GM21528 (cell line): ENCODE data around the gene TOP3A.
A peak's percentile ranks its signal among the peaks of the same experiment; 100 is the strongest.

Source experiments
- ATAC-seq: cut with Tn5 transposase; IDR thresholded peaks from one replicate; pipeline ENCODE4 v1.9.1; 2021; ENCODE audit warnings: mild to moderate bottlenecking, moderate library complexity; ENCODE audit not compliant: unreplicated experiment, low FRiP score

The TOP3A gene

DNA sequence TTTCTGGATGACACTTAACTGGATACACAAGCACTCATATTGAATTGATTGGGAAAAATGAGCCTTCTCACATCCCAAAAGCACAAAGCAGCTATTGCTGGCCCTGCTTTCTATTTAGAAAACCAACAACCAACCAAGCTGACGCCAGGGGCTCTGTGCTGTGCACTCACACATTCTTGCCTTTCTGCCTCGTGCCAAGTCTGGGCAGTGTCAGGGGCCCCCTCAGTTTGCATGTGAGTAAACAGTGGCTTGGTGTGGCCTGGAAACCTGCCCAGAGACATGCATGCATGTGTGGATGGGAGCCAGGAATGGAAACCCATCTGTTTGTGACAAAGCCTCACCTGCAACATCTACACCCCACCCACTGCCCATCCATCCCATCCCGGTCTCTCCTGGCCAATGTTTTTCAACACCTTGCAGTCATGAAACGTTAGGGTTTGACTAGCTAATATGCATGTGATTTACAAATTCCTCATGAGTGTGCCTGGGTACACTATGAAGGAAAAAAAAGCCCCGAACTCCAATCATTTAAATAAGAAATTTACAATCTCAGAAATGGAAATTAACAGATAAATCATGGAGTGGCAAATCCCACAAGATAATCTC is 33.9 kb downstream of the TOP3A start:
- ATAC-seq = no peak

DNA sequence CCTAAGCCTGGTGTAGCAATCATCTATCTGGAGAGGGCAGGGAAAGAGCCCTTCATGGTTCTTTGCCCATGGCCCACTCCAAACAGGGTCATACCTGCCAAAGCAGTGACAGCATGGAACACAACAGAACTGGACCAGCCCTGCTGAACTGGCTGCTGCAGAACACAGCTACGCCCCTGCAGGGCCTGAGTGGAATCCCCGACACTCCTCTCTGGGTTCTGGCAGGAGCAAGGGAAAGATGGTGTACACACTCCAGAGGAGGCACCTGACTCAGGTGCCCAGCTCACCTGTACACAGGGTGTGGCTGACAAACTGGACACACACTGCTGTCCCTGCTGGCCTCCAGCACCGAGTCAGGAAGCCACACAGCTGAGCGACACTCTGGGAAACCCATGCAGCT is 34.5 kb downstream of the TOP3A start:
- no peak for ATAC-seq

DNA sequence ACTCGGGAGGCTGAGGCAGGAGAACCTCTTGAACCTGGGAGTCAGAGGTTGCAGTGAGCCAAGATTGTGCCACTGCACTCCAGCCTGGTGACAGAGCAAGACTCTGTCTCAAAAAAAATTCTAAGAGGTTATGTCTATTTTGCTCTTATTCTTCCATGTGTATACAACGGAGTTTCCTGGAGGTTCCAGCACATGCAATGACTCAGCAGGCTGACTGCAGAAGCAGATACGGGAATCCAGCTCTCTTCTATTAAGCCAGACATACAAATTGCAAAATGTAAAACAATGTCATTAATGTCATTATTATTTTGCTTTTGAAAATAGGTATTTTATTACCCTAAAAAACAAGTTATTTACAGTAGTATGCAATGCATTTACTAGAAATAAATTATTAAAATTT is 35.9 kb downstream of the TOP3A start:
- no peak for ATAC-seq

DNA sequence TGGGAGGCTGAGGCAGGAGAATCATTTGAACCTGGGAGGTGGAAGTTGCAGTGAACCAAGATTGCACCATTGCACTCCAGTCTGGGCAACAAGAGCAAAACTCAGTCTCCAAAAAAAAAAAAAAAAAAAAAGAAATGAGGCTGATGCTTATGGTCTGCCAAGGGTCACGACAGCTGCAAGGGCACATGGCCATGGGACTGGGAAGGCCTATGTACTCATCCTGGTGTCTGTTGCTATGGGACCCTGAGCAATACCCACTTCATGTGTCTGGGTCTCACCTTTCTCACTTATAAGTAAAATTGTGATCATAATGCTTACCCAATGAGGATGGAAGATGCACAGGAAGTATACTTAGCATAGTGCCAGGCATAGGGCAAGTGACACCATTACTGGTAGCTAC is 37.7 kb downstream of the TOP3A start:
- no peak for ATAC-seq

DNA sequence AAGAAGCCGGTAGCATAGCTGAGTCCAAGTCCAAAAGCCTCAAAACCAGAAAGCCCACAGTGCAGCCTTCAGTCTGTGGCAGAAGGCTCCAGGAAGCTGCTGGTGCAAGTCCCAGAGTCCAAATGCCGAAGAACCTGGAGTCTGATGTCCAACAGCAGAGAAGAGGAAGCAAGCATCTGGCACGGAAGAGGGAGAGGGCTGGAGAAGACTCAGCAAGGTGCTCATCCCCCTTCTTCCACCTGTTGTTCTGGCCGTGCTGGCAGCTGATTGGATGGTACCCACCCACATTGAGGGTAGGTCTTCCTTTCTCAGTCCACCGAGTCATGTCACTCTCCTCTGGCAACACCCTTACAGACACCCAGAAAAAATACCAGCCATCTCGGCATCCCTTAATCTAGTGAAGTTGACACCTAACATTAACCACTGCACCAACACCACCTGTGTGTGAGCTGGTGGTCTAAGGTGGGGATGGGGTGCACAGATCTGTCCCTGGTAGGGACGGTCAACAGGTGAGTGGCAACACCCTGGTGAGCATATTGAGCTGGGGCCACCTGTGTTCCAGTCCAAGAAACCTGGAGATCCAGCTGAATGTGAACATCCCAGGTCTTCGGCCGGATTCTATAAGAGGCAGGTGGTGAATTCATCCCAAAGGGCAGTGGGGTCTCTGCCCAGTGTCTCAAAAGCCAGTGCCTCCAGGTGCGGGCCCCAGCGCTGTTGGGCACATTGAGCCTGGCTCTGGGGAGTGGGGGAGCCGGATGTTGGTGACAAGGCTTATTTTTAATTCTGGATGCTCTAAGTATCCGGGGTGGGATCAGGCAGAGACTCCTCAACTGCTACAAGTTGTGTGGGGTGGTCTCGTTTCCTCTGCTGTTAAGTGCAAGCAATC is 44.5 kb downstream of the TOP3A start:
- ATAC-seq = no peak

DNA sequence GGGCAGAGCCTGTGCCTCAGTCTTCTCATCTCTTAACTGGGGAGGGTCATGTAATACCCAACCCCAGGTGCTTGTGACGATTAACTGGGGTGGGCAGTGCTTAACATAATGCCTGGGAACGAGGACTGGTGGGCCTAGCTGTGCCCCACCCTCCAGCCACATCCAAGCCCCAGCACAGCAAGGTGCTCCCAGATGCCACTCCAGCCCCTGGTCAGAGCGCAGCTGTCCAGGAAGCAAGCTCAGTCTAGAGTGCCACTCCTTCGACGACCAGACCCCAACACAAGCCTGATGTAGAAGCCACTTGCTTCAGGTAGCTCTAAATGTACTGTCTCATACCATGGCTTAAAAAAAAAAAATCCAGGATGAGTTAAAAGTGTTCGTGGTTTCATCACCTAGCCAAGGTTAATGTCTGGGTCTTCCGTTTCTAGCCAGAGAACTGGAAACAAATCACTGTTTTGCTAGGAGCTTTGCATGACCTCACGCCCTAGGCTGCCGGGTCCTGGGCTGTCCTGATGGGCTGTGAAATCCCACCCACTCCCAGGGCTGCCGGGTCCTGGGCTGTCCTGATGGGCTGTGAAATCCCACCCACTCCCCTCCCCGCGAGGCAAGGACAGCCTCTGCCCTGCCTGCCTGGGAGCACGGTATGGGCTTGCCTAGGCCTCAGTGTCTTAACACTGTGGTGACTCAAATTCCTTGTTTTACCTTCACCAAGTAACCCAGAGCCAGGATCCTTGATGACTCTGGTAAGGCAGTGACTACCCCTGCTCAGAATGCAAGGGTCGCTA is 46.7 kb downstream of the TOP3A start:
- ATAC-seq = no peak

DNA sequence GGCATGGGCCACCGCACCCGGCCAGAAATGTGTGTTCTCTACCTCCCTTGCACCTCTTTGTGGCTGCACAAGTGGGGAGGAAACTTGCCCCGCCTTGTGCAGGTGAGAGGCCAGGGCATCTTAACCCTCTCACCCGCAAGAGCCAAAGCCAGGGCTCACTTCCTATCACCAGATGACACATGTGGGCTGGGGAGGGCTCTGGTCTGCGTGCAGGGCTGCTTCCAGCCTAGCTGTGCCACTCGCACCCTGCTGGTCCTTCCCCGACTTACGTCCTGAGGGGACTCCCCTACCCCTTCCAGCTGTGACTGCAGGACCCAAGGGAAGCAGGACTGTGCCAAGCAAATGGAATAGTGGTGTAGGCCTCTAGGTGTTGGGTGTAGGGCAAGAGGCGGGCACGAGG is 47.4 kb downstream of the TOP3A start:
- ATAC-seq = no peak

DNA sequence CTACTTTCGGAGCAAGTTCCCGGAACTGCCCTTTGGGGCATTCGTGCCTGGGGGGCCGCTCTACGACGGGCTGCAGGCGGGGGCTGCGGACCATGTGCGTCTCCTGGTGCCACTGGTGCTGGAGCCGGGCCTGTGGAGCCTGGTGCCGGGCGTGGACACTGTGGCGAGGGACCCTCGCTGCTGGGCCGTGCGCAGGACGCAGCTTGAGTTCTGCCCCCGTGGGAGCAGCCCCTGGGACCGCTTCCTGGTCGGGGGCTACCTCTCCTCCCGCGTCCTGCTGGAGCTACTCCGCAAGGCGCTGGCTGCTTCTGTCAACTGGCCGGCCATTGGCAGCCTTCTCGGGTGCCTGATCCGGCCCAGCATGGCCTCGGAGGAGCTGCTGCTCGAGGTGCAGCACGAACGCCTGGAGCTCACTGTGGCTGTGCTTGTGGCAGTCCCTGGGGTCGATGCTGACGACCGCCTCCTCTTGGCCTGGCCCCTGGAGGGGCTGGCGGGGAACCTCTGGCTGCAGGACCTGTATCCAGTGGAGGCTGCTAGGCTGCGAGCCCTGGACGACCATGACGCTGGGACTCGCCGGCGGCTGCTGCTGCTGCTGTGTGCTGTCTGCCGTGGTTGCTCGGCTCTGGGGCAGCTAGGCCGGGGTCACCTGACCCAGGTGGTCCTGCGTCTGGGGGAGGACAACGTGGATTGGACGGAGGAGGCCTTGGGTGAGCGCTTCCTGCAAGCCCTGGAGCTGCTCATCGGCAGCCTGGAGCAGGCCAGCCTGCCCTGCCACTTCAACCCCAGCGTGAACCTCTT is 50.7 kb downstream of the TOP3A start:
- no peak for ATAC-seq

DNA sequence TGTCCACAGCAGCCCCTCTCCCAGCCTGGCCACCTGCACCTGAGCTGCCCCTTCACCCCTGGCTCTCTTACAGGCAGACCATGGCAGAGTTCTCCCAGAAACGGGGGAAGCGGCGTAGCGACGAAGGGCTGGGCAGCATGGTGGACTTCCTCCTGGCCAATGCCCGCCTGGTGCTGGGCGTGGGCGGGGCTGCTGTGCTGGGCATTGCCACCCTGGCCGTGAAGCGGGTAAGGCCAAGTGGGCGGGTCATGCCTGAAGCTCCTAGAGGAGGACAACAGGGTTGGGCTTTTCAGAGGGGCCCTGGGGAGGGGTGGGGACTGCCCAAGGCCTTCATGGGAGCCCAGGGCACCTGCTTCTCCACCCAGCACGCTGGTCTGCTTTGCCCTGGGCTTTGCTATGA is 52.2 kb downstream of the TOP3A start:
- no peak for ATAC-seq

DNA sequence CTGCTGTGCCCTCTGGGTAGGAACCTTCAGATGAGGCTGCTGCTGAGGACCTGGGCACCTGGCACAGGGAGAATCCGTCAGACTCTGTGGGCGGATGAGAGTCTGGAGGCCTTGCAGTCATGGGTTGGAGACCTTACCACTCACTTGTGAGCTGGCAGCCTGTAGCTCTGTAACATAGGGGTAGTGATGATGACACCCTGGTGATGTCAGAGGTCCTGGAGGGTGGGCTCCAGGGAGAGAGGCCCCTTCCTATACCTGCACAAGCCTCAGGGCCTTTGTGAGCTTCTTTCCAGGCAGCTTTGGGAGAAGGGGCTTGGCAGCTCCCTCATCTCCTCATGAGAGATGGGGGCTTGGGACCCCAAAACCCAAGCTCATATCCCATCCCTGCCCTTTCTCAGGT is 52.7 kb downstream of the TOP3A start:
- no peak for ATAC-seq

DNA sequence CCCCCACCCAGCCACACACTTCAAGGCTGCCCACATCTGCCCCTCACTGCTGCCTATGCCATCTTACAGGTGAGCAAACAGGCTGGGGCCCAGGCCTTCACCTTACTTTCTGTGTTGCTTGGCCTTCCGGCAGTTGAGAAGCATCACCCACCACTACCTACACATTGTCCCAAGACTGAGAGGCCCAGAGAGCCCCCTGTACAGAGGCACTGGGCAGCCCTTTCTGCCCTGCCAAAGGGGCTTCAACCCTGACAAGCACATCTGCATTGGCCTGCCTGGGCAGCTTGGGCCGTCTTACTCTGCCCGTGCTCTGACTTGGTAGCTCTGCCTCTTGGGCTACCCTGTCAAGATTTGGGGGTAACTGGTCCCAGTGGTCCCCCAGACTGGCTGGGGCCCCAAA is 53.1 kb downstream of the TOP3A start:
- no peak for ATAC-seq

DNA sequence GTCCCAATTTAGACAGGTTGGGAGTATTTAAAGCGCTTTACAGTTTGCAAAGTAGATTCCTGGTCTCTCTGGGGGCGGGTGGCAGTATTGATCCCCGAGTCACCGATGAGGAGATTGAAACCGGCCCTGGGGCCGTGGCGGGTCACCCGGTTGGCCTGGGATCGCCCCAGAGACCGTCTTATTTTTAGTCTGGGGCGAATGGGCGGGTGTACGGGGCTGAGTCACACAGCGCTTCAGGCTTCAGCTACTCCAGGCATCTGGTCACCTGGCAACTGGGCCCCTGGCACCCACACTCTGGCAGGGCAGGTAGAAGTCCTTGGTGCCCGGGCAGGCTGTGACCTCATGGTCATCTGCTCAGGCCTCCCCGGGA is 53.7 kb downstream of the TOP3A start:
- ATAC-seq = peak; percentile 11

DNA sequence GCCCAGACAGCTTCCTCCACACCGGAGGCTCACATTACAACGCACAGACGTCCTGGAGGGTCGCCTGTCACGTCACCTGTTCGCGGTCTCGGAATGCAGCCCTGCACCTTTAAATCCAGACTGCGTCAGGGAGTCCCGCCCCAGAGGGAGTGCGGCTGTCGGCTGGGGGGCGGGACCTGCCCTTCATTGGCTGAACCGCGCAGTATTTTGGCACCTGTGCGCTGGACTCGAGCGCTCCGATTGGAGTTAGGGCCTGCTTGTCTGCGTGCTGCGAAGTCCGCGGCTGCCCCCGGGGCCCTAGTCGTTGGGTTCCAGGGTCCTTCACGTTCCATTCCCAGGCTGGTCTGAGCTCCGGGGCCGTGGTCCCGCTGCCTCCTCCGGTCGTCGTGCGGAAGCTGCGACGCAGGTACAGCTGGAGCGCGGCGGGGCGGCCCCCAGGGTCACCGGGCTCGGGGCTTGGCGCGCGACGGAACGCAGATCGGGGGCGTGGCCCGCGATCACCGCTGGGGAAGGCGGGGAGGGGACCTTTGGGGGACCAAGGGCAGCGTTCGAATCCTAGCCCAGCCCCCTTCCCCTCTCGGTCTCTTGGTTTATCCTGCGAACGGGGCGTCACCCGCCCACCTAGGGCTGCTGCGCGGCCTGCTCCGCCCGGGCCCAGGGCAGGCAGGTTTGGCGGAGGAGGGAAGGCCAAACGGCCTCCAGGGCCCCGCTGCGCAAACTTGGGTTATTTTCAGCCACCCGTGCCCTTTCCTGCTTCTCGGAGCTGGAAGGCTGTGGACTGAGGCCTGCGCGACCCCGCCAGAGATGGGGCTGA is 54.3 kb downstream of the TOP3A start, which contains the start of gene MIEF2:
TSS of gene MIEF2 (plus strand) at position 331 of the 814 bp plus-strand sequence. CDS start 2,059 bp downstream, outside the sequence.
- peak; percentile 75 for ATAC-seq

DNA sequence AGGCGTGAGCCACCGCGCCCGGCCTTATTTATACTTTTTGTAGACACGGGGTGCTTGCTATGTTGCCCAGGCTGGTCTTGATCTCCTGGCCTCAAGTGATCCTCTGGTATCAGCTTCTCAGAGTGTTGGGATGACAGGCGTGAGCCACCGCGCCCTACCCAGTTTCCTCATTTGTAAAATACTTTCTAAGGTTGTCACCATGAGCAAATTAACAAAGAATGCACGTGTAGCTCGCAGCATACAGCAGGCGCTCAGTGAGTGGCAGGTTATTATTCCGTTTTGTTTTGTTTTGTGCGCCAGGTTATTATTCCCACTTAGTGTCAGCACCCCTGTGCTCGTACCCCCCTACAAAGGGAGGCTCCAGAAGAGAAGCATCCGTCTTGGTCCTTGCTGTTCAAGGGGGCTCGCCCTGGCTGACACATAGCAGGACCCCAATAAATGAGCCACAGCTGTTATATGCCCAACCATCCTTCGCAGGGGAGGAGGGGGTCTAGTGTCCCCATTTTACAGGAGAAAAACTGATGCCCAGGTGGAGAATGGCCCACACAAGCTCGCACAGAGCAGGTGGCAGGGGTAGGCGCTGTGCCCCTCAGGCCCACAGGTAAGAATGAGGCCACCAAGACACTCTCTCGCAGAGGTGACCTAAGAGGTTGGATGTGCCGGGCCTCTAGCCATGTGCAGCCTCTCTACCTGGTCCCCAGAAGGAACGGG is 55.0 kb downstream of the TOP3A start:
- no peak for ATAC-seq

DNA sequence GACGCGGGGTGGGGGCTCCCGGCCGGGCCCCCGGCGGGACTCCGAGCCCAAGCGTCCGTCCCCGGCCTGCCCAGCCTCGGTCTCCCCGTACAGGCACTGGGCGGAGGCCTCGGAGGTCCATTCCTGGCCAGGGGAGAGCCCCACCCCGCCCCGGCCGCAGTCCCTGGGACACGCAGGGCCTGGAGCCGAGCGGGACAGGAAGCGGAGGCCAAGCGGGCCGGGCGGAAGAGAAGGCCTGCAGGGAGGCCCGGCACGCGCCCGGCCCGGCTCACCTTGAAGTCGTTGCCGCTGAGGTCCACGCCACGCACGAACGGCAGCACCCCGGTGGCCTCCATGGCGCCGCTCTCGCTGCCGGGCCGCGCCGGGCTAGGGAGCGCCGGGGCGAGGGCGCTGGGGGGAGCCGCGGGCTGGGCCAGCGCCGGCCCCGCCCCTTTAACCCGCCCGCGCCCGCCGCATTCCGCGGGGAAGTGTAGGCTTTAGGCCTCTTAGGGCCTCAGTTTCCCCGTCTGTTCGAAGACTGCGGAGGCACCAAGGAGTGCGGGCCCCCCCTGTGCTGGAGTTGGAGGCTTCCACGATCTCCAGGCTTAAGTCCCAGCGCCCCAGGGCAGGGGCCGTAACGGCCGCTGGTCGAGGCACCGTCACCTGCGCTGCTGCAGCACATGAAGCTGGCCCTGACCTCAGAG is 56.3 kb downstream of the TOP3A start, which contains the start of gene FLII:
TSS of gene FLII (minus strand) at position 383 of the 683 bp plus-strand sequence. CDS start at position 335, 48 bp downstream.
- ATAC-seq = no peak

DNA sequence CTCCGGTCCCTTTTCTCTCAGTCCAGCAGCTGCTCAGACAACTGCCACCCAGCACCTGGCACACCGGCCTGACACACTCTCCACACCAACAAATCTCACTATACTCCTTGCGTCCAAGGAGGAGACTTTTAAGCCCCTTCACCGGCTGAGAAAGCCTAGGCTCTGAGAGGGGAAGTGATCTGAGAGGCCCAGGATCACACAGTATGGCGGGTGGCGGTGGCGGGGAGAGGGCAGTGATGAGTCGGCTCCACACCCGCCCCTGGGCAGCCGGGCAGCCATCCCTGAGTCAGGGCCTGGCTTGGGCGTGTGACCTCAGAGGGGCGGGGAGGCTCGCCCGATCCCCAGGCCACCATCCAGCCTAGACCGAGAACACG is 56.8 kb downstream of the TOP3A start:
- ATAC-seq = no peak

DNA sequence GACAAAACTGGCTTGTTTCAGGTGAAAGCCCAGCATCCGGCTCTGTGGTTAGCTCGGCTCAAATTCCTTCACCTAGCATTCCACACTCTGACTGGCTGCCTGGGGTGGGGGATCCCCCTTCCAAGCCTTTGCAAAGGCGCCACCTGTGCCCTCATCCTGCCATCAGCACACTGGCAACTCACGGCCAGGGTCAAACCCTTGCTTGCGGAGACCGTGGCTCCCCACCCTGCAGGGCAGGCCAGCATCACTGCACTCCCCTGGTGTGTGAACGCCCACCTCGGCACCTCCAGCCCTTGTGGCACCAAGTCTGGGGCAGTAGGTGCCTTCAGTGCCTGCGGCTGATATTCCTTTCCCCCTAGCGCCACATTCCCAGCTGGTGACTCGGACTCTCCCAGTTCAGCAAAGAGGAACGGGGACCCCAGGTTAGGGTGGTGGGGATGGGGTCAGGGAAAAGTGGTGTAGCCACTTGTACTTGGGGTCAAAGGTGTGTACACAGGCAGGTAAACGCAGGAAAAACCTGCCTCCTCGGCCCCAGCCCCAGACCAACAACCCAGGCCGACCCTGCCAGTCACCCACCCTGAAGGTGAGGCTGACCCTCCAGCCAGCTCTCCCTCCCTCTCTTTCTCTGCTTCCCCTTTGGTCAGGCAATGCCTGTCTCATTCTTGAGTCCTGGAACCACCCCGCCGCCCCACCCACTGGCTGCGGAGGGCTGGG is 57.4 kb downstream of the TOP3A start:
- ATAC-seq = no peak

DNA sequence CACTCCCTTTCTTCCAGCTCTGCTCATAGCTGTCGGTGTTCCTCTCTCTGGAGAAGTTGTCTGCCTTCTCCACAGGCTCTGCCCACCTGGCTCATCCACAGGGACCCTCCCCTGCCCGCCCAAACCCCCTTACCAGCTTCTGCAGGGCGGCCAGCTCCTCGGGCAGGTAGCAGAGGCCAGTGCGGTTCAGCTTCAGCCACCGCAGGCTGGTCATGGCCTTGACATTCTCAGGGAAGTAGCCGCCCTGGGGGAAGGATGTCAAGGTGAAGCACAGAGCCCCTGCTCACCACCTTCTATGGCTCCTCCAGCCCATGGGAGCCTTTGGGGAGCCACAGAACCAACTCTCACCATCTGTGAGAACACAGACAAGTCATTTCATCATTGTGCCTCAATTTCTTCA is 58.0 kb downstream of the TOP3A start:
- no peak for ATAC-seq
